ENCODE measurements around the gene MPHOSPH9.

DNA sequence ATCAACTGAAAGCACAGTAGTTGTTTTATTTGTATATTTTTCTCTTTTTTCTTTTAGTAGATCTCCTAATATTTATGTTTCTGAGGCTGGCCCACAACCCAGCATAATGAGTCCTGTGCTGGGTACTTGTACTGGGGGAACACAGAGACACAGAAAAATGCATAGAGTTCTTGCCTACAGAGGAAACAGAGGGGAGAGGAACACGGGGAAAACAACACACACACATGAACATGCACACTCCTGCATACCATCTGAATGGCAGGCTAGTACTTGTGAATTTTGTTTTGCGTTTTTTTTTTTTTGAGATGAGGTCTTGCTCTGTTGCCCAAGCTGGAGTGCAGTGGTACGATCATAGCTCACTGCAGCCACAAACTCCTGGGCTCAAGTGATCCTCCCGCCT, 103.3 kb downstream of the MPHOSPH9 start:
- no peak for TF ChIP-seq CTCF (conservative IDR thresholded peaks at IDR 0.05; ENCODE audit: low read length)
- no peak for TF ChIP-seq EZH2phosphoT487 (IDR thresholded peaks at IDR 0.05; ENCODE audit: borderline replicate concordance, low read depth, low read length)
